GM23248 (cell line): Measurements from ENCODE around the gene EFCC1.

Source experiments
- EZH2 ChIP-seq: fragments of 200-600 bp; sonication (generic); IDR thresholded peaks from 2 replicates; pipeline ENCODE4 v1.6.1; 2018; ENCODE audit warnings: antibody characterized with exemption, mild to moderate bottlenecking; ENCODE audit not compliant: insufficient read depth, poor library complexity, severe bottlenecking
- EZH2phosphoT487 ChIP-seq: fragments of 200-600 bp; sonication (generic); IDR thresholded peaks from 2 replicates; pipeline ENCODE4 v1.6.1; 2018; ENCODE audit warnings: antibody characterized with exemption, moderate library complexity, mild to moderate bottlenecking, low read depth; ENCODE audit not compliant: insufficient read depth

- TF ChIP-seq EZH2 = no peak
- no peak for TF ChIP-seq EZH2phosphoT487
Measured at GRCh38 chr3:128999102-128999501, 2.0 kb upstream of the EFCC1 start.
